GM23338 (cell line): Measurements from ENCODE around the gene GORAB. TPM values are rescaled to one million over a fixed set of nuclear protein-coding genes. Genes with fewer than 3 reads are reported as not detected.

Experiments
- ATAC-seq: fragments of 200-7000 bp; cut with Tn5 transposase; 3 replicates; pipeline ENCODE4 v1.9.1; 2020
- DNase-seq: peaks from one replicate; pipeline ENCODE4 v3.0.0-alpha.2; 2015; ENCODE audit warnings: low spot score
- H2AFZ ChIP-seq: fragments of 200-600 bp; sonication (generic); 2 replicates; pipeline ENCODE4 v1.8.0; 2016; ENCODE audit warnings: antibody characterized with exemption, mild to moderate bottlenecking, moderate library complexity
- H3F3A ChIP-seq: fragments of 200-600 bp; sonication (generic); replicated peaks from 2 replicates; pipeline ENCODE4 v1.8.0; 2017; ENCODE audit warnings: antibody characterized with exemption, mixed run types, low read depth
- H3K27ac ChIP-seq: fragments of 200-600 bp; sonication (generic); 2 replicates; pipeline ENCODE4 v1.6.1; 2016; ENCODE audit warnings: low read depth
- H3K27me3 ChIP-seq: fragments of 200-600 bp; sonication (generic); 2 replicates; pipeline ENCODE4 v1.8.0; 2016; ENCODE audit warnings: mild to moderate bottlenecking, mixed run types, moderate library complexity; ENCODE audit not compliant: insufficient read depth
- H3K36me3 ChIP-seq: fragments of 200-600 bp; sonication (generic); 2 replicates; pipeline ENCODE4 v1.8.0; 2016; ENCODE audit warnings: mild to moderate bottlenecking; ENCODE audit not compliant: insufficient read depth
- H3K4me1 ChIP-seq: fragments of 200-600 bp; sonication (generic); 2 replicates; pipeline ENCODE4 v1.8.0; 2016; ENCODE audit warnings: mild to moderate bottlenecking, moderate library complexity; ENCODE audit not compliant: insufficient read depth
- H3K4me2 ChIP-seq: fragments of 200-600 bp; sonication (generic); 2 replicates; pipeline ENCODE4 v1.7.1; 2017; ENCODE audit warnings: mixed run types
- H3K4me3 ChIP-seq: fragments of 200-600 bp; sonication (generic); 2 replicates; pipeline ENCODE4 v1.6.1; 2016; ENCODE audit warnings: mixed run types
- H3K79me2 ChIP-seq: fragments of 200-600 bp; sonication (generic); replicated peaks from 2 replicates; pipeline ENCODE4 v1.8.0; 2017; ENCODE audit warnings: mild to moderate bottlenecking; ENCODE audit not compliant: insufficient read depth
- H3K9me2 ChIP-seq: fragments of 200-600 bp; sonication (generic); 2 replicates; pipeline ENCODE4 v1.8.0; 2017; ENCODE audit not compliant: insufficient read depth
- H4K20me1 ChIP-seq: fragments of 200-600 bp; sonication (generic); replicated peaks from 2 replicates; pipeline ENCODE4 v1.8.0; 2017; ENCODE audit warnings: mild to moderate bottlenecking; ENCODE audit not compliant: insufficient read depth
- H3K27ac Mint-ChIP-seq: 2 replicates; pipeline ENCODE4 v1.8.0; 2020; ENCODE audit warnings: inconsistent platforms, mild to moderate bottlenecking, moderate library complexity, mixed read lengths
- H3K27me3 Mint-ChIP-seq: 3 replicates; pipeline ENCODE4 v1.8.0; 2022; ENCODE audit warnings: low read depth, mild to moderate bottlenecking, moderate library complexity, mixed read lengths, inconsistent platforms; ENCODE audit not compliant: insufficient read depth, poor library complexity
- H3K36me3 Mint-ChIP-seq: 3 replicates; pipeline ENCODE4 v1.8.0; 2021; ENCODE audit warnings: low read depth, mild to moderate bottlenecking, inconsistent platforms, moderate library complexity, mixed read lengths
- H3K4me1 Mint-ChIP-seq: 3 replicates; pipeline ENCODE4 v1.8.0; 2020; ENCODE audit warnings: mild to moderate bottlenecking, inconsistent platforms, mixed read lengths
- H3K4me3 Mint-ChIP-seq: 3 replicates; pipeline ENCODE4 v1.8.0; 2021; ENCODE audit warnings: moderate library complexity, mild to moderate bottlenecking, inconsistent platforms, mixed read lengths
- H3K9me3 Mint-ChIP-seq: 3 replicates; pipeline ENCODE4 v1.8.0; 2020; ENCODE audit warnings: moderate library complexity, mild to moderate bottlenecking, inconsistent platforms, mixed read lengths
- CREB1 ChIP-seq: fragments of 250-450 bp; sonication (Bioruptor Pico); IDR thresholded peaks from 2 replicates; pipeline ENCODE4 v1.5.0; 2020; ENCODE audit warnings: low read depth, mild to moderate bottlenecking, moderate library complexity
- ETS1 ChIP-seq: IDR thresholded peaks from 2 replicates; pipeline ENCODE4 v1.6.1; 2016; ENCODE audit warnings: antibody characterized with exemption
- EZH2 ChIP-seq: fragments of 200-600 bp; sonication (generic); IDR thresholded peaks from one replicate; pipeline ENCODE4 v1.8.0; 2017; ENCODE audit warnings: antibody characterized with exemption, mild to moderate bottlenecking, low read depth; ENCODE audit not compliant: unreplicated experiment
- EZH2phosphoT487 ChIP-seq: fragments of 200-600 bp; sonication (generic); IDR thresholded peaks from one replicate; pipeline ENCODE4 v1.8.1; 2018; ENCODE audit warnings: antibody characterized with exemption; ENCODE audit not compliant: unreplicated experiment
- JUNB ChIP-seq: IDR thresholded peaks from one replicate; pipeline ENCODE4 v1.6.1; 2016; ENCODE audit warnings: antibody characterized with exemption; ENCODE audit not compliant: unreplicated experiment
- NANOG ChIP-seq: IDR thresholded peaks from 2 replicates; pipeline ENCODE4 v1.6.1; 2016; ENCODE audit warnings: antibody characterized with exemption, borderline replicate concordance
- STAT1 ChIP-seq: IDR thresholded peaks from one replicate; pipeline ENCODE4 v1.6.1; 2016; ENCODE audit warnings: antibody characterized with exemption; ENCODE audit not compliant: unreplicated experiment
- ZNF114 ChIP-seq: fragments of 250-450 bp; sonication (Bioruptor Pico); IDR thresholded peaks from 2 replicates; pipeline ENCODE4 v1.5.0; 2020; ENCODE audit warnings: mild to moderate bottlenecking, moderate library complexity
- ZNF331 ChIP-seq: fragments of 250-450 bp; sonication (Bioruptor Pico); IDR thresholded peaks from 2 replicates; pipeline ENCODE4 v1.5.0; 2020; ENCODE audit warnings: low read depth, mild to moderate bottlenecking, moderate library complexity
- polyA plus RNA-seq: library from polyadenylated mRNA; unstranded; fragments of >200 nt; fragmentation: Nextera tagmentation; extraction: Ambion mirVana; gene quantifications from 2 replicates; pipeline ENCODE4 v1.2.1, GENCODE V29; 2016
- total RNA-seq: library from RNA; depleted of rRNA; stranded (reverse); fragments of >200 nt; shearing (Covaris generic); gene quantifications from 2 replicates; pipeline ENCODE4 v1.2.3, GENCODE V29; 2014
- TF ChIP-seq, protein P1 (sequence below): fragments of 250-450 bp; sonication (Bioruptor Pico); IDR thresholded peaks from 2 replicates; pipeline ENCODE4 v1.5.0; 2020; ENCODE audit warnings: mild to moderate bottlenecking, moderate library complexity

GORAB gene
- total and polyA plus RNA-seq, 2 experiments from 2014 or later: 10.4 to 21.1 TPM

GRCh38 chr1:170498876-170499275 lies 33.1 kb upstream of the GORAB start (continued):
- TF ChIP-seq, protein P1, sequence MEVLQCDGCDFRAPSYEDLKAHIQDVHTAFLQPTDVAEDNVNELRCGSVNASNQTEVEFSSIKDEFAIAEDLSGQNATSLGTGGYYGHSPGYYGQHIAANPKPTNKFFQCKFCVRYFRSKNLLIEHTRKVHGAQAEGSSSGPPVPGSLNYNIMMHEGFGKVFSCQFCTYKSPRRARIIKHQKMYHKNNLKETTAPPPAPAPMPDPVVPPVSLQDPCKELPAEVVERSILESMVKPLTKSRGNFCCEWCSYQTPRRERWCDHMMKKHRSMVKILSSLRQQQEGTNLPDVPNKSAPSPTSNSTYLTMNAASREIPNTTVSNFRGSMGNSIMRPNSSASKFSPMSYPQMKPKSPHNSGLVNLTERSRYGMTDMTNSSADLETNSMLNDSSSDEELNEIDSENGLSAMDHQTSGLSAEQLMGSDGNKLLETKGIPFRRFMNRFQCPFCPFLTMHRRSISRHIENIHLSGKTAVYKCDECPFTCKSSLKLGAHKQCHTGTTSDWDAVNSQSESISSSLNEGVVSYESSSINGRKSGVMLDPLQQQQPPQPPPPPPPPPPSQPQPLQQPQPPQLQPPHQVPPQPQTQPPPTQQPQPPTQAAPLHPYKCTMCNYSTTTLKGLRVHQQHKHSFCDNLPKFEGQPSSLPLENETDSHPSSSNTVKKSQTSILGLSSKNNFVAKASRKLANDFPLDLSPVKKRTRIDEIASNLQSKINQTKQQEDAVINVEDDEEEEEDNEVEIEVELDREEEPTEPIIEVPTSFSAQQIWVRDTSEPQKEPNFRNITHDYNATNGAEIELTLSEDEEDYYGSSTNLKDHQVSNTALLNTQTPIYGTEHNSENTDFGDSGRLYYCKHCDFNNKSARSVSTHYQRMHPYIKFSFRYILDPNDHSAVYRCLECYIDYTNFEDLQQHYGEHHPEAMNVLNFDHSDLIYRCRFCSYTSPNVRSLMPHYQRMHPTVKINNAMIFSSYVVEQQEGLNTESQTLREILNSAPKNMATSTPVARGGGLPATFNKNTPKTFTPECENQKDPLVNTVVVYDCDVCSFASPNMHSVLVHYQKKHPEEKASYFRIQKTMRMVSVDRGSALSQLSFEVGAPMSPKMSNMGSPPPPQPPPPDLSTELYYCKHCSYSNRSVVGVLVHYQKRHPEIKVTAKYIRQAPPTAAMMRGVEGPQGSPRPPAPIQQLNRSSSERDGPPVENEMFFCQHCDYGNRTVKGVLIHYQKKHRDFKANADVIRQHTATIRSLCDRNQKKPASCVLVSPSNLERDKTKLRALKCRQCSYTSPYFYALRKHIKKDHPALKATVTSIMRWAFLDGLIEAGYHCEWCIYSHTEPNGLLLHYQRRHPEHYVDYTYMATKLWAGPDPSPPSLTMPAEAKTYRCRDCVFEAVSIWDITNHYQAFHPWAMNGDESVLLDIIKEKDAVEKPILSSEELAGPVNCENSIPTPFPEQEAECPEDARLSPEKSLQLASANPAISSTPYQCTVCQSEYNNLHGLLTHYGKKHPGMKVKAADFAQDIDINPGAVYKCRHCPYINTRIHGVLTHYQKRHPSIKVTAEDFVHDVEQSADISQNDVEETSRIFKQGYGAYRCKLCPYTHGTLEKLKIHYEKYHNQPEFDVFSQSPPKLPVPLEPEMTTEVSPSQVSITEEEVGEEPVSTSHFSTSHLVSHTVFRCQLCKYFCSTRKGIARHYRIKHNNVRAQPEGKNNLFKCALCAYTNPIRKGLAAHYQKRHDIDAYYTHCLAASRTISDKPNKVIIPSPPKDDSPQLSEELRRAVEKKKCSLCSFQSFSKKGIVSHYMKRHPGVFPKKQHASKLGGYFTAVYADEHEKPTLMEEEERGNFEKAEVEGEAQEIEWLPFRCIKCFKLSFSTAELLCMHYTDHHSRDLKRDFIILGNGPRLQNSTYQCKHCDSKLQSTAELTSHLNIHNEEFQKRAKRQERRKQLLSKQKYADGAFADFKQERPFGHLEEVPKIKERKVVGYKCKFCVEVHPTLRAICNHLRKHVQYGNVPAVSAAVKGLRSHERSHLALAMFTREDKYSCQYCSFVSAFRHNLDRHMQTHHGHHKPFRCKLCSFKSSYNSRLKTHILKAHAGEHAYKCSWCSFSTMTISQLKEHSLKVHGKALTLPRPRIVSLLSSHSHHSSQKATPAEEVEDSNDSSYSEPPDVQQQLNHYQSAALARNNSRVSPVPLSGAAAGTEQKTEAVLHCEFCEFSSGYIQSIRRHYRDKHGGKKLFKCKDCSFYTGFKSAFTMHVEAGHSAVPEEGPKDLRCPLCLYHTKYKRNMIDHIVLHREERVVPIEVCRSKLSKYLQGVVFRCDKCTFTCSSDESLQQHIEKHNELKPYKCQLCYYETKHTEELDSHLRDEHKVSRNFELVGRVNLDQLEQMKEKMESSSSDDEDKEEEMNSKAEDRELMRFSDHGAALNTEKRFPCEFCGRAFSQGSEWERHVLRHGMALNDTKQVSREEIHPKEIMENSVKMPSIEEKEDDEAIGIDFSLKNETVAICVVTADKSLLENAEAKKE (CRISPR knock-in tag): no peak
- no peak for TF ChIP-seq EZH2phosphoT487

GRCh38 chr1:170503665-170504064 lies 28.3 kb upstream of the GORAB start:
- no peaks in the 10 kb centered on the region for H3F3A ChIP-seq
- H3K9me2 ChIP-seq: no peaks in the 10 kb centered on the region
- H3K27me3 ChIP-seq: no peaks in the 10 kb centered on the region
- DNase-seq: peak; percentile 53
- H2AFZ ChIP-seq: no peak overlapping the region
- ATAC-seq: peak; percentile 89
- peaks cover 15% of the 10 kb centered on the region for H3K4me1 Mint-ChIP-seq
- H3K27ac ChIP-seq: no peak overlapping the region
- H3K4me2 ChIP-seq: peak overlapping the region; percentile 3
- H4K20me1 ChIP-seq: no peaks in the 10 kb centered on the region
- no peaks in the 10 kb centered on the region for H3K36me3 ChIP-seq
- no peaks in the 10 kb centered on the region for H3K79me2 ChIP-seq
- peaks cover 11% of the 10 kb centered on the region; the same call in 2 of the 3 replicates for H3K36me3 Mint-ChIP-seq
- H3K9me3 Mint-ChIP-seq: peaks cover 12% of the 10 kb centered on the region; the same call in 2 of the 3 replicates
- no peak overlapping the region for H3K27ac Mint-ChIP-seq
- H3K4me3 Mint-ChIP-seq: peak overlapping the region; percentile 28; the same call in 1 of the 3 replicates
- peaks cover 6% of the 10 kb centered on the region; the same call in 1 of the 2 replicates for H3K4me1 ChIP-seq
- H3K4me3 ChIP-seq: 0 out of 2 replicates have a peak overlapping the region, but pooled peaks have one; percentile 5
- H3K27me3 Mint-ChIP-seq: no peaks in the 10 kb centered on the region
- TF ChIP-seq JUNB (no peak), ZNF331 (no peak), CREB1 (no peak), ETS1 (no peak), NANOG (peak; percentile 87), EZH2 (no peak), ZNF114 (CRISPR knock-in tag) (no peak), STAT1 (no peak)
